ENCODE results near the gene TFRC. TPM values are rescaled to one million over a fixed set of nuclear protein-coding genes. Genes with fewer than 3 reads are reported as not detected.
"Not testable (repeated sequence)": the region's sequence is repeated elsewhere in the genome, so short reads cannot be mapped to it uniquely, and the experiment has no call there.

The TFRC gene
- 57.6 and 89.3 TPM in 2 replicates for total RNA-seq (2014; rRNA removed; shearing (Covaris generic))

- DNase-seq (ENCODE audit: low read depth): peak; percentile 95
Measured at GRCh38 chr3:196081834-196082618, at the start of gene TFRC. TFRC (minus strand) TSS chr3:196082090; CDS start chr3:196077099, 4,991 bp downstream.

- DNase-seq (ENCODE audit: low read depth): no peak
Measured at GRCh38 chr3:196128172-196128843, 46.4 kb upstream of the TFRC start.

DNA sequence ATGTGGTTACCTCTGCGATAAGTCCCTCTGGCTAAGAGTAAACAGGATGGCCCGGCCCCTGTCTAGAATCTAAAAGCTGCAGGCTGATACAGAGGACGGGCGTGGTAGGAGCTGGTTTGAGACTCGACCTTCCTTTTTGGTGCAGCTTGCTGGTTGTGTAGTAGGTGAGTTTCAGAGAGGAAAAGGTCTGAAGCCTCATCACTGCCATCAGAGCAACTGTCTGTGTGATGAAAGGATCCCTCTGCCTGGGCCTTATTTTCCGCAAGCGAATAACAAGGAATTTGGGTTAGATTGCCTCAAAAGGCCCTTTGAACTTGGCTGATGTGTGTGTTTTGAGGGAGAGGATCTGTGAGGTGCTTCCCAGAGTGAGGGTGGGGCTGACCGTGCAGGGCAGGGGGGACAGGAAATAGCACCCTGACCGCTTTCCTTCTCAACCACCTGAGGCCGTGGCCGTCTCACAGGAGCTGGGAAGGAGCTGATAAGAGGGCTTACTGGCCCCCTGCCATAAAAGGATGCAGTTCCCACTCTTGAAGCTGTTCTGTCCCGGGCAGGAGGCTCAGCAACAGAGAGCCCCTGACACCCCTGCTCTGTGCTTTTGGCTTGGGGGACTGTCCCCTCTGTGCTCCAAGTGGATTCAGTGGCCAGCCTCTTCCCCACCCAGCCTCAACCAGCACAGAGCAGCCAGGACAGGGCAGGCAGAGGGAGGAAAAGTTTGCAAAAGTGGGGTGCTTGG, 45.6 kb upstream of the TFRC start:
- DNase-seq (ENCODE audit: low read depth): no peak

DNA sequence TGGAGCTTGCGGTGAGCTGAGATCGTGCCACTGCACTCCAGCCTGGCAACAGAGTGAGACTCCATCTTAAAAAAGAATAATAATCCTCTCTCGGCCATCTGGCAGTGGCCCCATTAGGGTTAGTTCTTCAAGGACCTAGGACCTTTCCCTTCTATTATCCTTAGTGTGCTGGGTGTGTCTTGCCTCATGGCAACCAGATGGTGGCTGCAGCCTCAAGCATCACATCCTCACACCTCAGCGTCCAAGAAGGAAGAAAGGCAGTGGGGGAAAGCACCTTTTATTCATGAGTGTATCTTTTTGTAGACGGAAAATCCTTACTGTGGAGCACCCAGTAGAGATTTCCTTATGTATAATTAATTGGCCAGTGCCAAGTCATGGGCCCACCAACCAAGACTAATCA, 42.7 kb upstream of the TFRC start:
- no peak for DNase-seq (ENCODE audit: low read depth)

- DNase-seq (ENCODE audit: low read depth): no peak
Measured at GRCh38 chr3:196122688-196123046, 40.8 kb upstream of the TFRC start.

GRCh38 chr3:196122021-196122687, 40.3 kb upstream of the TFRC start:
- no peak for DNase-seq (ENCODE audit: low read depth)

- DNase-seq (ENCODE audit: low read depth): no peak
Measured at GRCh38 chr3:196121066-196121465, 39.2 kb upstream of the TFRC start.

DNA sequence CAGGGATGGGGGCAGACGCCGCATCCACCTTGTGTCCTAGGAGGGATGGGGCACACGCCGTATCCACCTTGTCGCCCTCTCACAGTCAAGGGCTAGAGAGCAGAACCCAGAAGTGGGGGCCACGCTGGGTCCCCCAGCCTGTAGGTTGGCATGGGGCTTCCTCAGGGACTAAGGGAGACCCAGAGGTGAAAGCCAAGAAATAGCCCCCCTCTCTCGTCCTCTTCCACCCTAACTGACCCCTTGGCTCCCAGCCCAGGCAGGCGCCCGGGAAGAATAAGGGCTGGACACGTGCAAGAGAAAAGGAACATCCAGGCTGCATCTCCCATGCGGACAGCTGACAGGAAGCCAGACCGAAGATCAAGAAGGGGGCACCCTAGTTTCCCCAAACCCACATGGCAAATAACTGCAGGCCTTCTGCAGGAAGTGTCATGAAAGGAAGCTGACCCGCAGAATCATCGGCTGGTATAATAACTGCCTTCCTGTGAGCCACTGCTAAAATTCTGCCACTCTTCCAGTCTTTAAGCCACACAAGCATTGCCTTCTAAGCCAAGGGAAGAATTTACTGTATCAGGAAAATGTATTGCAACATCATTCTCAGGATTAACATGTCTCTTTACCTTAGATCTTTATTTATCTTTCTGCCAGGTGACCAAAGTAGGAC, 38.5 kb upstream of the TFRC start:
- DNase-seq (ENCODE audit: low read depth): no peak

DNA sequence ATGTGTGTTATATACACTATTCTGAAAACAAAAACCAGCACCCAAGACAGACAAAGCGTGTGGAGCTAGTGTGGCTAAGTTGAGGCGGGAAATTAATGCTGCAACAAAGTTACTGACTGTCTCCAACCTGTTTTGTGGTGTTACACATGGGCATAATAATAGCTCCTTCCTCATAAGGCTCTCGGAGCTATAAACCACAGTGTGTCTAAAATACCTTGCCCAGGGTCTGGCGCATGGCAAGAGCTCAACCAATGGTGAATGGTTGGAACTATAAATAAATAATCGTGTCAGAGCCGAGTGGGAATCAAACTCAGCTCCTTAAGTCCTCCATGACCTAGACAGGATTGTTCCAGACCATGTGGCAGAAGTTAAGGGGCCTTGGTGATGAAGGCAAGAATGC, 35.9 kb upstream of the TFRC start:
- no peak for DNase-seq (ENCODE audit: low read depth)

GRCh38 chr3:196115678-196116083, 33.8 kb upstream of the TFRC start:
- no peak for DNase-seq (ENCODE audit: low read depth)

DNA sequence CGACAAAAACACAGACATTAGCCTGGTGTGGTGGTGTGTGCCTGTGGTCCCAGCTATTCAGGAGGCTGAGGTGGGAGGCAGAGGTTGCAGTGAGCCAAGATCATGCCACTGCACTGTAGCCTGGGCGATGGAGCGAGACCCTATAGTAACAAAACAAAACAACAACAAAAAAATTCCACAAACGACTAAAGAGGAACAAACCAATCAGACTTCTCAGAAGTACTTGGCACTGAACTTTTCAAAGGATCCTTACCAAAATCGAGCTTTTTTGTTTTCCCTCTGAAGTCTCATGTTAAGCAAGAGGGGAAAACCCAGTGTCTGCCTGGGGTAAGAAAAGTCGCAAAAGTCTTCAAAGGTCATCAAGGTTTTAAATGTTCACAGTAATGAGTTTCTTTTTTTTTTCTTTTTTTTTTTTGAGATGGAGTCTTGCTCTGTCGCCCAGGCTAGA, 30.1 kb upstream of the TFRC start:
- peak; percentile 32 for DNase-seq (ENCODE audit: low read depth)

- DNase-seq (ENCODE audit: low read depth): no peak
Measured at GRCh38 chr3:196108075-196108743, 26.3 kb upstream of the TFRC start.

DNA sequence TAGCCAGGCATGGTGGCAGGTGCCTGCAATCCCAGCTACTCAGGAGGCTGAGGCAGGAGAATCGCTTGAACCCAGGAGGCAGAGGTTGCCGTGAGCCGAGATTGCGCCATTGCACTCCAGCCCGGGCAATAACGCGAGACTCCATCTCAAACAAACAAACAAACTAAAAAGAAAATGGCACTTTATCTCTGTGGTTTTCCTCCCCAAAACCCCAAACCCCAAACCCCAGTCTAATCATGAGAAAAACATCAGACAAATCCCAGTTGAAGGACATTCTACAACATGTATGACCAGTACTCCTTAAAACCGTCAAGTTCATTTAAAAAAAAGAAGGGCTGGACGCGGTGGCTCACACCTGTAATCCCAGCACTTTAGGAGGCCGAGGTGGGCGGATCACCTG, 22.8 kb upstream of the TFRC start:
- DNase-seq (ENCODE audit: low read depth): not testable (repeated sequence)

DNA sequence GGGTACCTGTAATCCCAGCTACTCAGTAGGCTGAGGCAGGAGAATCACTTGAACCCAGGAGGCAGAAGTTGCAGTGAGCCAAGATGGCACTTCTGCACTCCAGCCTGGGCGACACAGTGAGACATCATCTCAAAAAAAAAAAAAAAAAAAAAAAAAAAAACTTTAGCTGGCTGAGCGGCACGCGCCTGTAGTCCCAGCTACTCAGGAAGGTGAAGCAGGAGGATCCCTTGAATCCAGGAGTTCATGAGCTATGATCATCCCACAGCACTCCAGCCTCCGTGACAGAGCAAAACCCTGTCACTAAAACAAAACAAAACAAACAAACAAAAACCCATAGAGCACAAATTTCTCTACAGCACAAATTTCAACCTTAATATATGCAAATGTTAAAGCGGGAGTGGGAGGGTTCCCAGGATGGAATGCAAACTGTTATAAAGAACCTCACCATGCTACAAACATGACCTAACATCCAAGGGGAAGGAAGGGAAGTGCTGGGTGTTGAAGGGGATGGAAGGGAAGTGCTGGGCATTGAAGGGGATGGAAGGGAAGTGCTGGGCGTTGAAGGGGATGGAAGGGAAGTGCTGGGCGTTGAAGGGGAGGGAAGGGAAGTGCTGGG, 16.6 kb upstream of the TFRC start:
- not testable (repeated sequence) for DNase-seq (ENCODE audit: low read depth)

- DNase-seq (ENCODE audit: low read depth): no peak
Measured at GRCh38 chr3:196097373-196098154, 15.7 kb upstream of the TFRC start.

DNA sequence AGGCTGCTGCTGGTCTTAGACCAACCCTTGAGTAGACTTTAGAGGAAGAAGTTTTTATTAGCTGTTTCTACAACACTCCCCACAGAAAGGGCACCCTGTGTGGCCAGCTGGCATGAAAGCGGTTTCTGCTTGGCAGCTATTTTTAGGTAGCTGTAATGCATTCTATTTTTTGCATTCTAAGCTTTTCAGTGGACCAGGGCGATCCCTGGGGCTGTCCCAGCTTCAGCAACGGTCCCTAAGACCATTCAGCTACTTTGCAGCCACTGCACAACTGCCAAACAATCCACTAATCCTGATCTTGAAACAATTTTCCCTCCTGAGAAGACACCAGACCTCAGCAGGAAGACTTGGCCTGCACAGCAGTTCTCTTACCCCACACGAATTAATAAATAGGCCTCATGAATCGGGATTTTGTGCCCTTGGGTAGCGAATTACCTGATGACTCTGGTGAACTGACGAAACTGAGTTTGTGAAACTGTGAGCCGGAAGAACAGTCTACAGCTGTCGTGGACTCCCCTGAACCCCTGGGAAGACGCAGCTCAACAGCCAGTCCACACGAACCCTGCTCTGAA, 14.6 kb upstream of the TFRC start:
- peak; percentile 73 for DNase-seq (ENCODE audit: low read depth)

GRCh38 chr3:196093317-196094111, 11.6 kb upstream of the TFRC start:
- DNase-seq (ENCODE audit: low read depth): no peak

DNA sequence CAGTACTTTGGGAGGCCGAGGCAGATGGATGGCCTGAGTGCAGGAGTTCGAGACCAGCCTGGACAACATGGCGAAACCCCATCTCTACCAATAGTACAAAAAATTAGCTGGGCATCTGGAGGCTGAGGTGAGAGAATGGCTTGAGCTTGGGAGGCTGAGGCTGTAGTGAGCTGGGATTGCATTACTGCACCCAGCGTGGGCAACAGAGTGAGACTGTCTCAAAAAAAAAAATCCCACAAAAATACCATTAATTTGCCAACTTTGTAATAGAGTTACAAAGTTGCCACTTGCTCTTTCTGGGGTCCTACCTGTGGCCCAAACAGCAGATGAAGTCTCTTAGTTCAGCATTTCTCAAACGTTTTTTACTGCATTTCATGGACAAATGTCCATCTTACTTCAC, 6.0 kb upstream of the TFRC start:
- DNase-seq (ENCODE audit: low read depth): no peak

DNA sequence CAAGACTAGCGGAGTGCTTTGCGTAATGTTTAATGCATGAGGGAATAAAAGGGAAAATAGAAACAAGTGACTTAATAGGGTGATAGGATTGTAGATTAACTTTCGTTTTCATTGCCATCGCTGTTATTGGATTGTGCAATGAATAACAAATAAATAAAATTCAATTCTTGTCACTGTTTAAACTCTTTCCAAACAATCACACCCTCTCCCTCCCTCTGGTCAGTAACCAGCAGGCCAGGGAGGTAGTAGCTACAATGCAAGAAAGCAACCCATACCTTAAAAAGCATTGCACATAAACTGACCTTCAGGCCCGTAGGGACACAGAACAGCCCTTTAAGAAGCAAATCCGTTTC, 705 bp upstream of the TFRC start:
- no peak for DNase-seq (ENCODE audit: low read depth)
